ENCODE results near the gene PIP5KL1. TPM values are rescaled to one million over a fixed set of nuclear protein-coding genes. Genes with fewer than 3 reads are reported as not detected.

PIP5KL1 gene
- total and polyA plus RNA-seq, 2 donors from 2014 or later, result 3.0 to 4.3 TPM

- Histone ChIP-seq H3K36me3 (ENCODE audit: control insufficient read depth in 2 of 3, insufficient read depth in 3 of 3, low read length in 3 of 3) (no peaks in the 10 kb centered on the region), H3K4me1 (ENCODE audit: control insufficient read depth in 2 of 3, insufficient read depth in 2 of 3, low read depth in 1 of 3, low read length in 3 of 3) (peaks cover 0 to 80% (median 79%) of the 10 kb centered on the region in 3 donors), H3K27ac (ENCODE audit: low read depth in 2 of 2, low read length in 2 of 2) (peak overlapping the region; percentile 61 to 78), H3K27me3 (ENCODE audit: control insufficient read depth, insufficient read depth, low read length) (no peaks in the 10 kb centered on the region), H3K9ac (ENCODE audit: low read length in 3 of 3) (peak overlapping the region in 2 of 3 donors; percentile 37 to 56), H3K9me3 (ENCODE audit: control insufficient read depth in 2 of 3, insufficient read depth in 1 of 3, low read length in 3 of 3) (no peaks in the 10 kb centered on the region), H3K4me3 (ENCODE audit: low read length in 3 of 3) (peak overlapping the region in 2 of 3 donors; percentile 31 to 37)
- intact Hi-C loops (cut with DNase I), result no loop called here
- FAIRE-seq, result no peak
- TF ChIP-seq, protein P1, sequence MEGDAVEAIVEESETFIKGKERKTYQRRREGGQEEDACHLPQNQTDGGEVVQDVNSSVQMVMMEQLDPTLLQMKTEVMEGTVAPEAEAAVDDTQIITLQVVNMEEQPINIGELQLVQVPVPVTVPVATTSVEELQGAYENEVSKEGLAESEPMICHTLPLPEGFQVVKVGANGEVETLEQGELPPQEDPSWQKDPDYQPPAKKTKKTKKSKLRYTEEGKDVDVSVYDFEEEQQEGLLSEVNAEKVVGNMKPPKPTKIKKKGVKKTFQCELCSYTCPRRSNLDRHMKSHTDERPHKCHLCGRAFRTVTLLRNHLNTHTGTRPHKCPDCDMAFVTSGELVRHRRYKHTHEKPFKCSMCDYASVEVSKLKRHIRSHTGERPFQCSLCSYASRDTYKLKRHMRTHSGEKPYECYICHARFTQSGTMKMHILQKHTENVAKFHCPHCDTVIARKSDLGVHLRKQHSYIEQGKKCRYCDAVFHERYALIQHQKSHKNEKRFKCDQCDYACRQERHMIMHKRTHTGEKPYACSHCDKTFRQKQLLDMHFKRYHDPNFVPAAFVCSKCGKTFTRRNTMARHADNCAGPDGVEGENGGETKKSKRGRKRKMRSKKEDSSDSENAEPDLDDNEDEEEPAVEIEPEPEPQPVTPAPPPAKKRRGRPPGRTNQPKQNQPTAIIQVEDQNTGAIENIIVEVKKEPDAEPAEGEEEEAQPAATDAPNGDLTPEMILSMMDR (IDR thresholded peaks at IDR 0.05; ENCODE audit: borderline replicate concordance, extremely low read depth, insufficient read depth), result no peak
- DNase-seq, result peak in 1 of 5 donors; percentile 38
These were observed 43.6 kb upstream of the PIP5KL1 start for GRCh38 chr9:127974001-127974768.

- H3K27ac ChIP-seq (ENCODE audit: low read depth in 2 of 2, low read length in 2 of 2), result peak overlapping the region; percentile 61 to 78
- peak overlapping the region in 2 of 3 donors; percentile 37 to 56 for H3K9ac ChIP-seq (ENCODE audit: low read length in 3 of 3)
- DNase-seq (peak in 1 of 5 donors; percentile 32), FAIRE-seq (no peak)
- H3K4me3 ChIP-seq (ENCODE audit: low read length in 3 of 3), result peak overlapping the region in 1 of 3 donors; percentile 14
- no peaks in the 10 kb centered on the region for H3K36me3 ChIP-seq (ENCODE audit: control insufficient read depth in 2 of 3, insufficient read depth in 3 of 3, low read length in 3 of 3)
- intact Hi-C loops (cut with DNase I), result no loop called here
- TF ChIP-seq, protein P1 (IDR thresholded peaks at IDR 0.05; ENCODE audit: borderline replicate concordance, extremely low read depth, insufficient read depth), result no peak
- no peaks in the 10 kb centered on the region for H3K27me3 ChIP-seq (ENCODE audit: control insufficient read depth, insufficient read depth, low read length)
- H3K4me1 ChIP-seq (ENCODE audit: control insufficient read depth in 2 of 3, insufficient read depth in 2 of 3, low read depth in 1 of 3, low read length in 3 of 3), result peaks cover 0 to 84% (median 84%) of the 10 kb centered on the region in 3 donors
- no peaks in the 10 kb centered on the region for H3K9me3 ChIP-seq (ENCODE audit: control insufficient read depth in 2 of 3, insufficient read depth in 1 of 3, low read length in 3 of 3)
These were observed 42.8 kb upstream of the PIP5KL1 start for GRCh38 chr9:127973169-127974000.

GRCh38 chr9:127972236-127972871 lies 41.8 kb upstream of the PIP5KL1 start:
- peak in 3 of 5 donors; percentile 32 to 58 (median 42) for DNase-seq
- no peaks in the 10 kb centered on the region for H3K27me3 ChIP-seq (ENCODE audit: control insufficient read depth, insufficient read depth, low read length)
- H3K4me1 ChIP-seq (ENCODE audit: control insufficient read depth in 2 of 3, insufficient read depth in 2 of 3, low read depth in 1 of 3, low read length in 3 of 3), result peaks cover 0 to 87% (median 84%) of the 10 kb centered on the region in 3 donors
- peak overlapping the region in 1 of 2 donors; percentile 27 for H3K27ac ChIP-seq (ENCODE audit: low read depth in 2 of 2, low read length in 2 of 2)
- no peaks in the 10 kb centered on the region for H3K9me3 ChIP-seq (ENCODE audit: control insufficient read depth in 2 of 3, insufficient read depth in 1 of 3, low read length in 3 of 3)
- peak overlapping the region in 1 of 3 donors; percentile 48 for H3K9ac ChIP-seq (ENCODE audit: low read length in 3 of 3)
- peak overlapping the region in 1 of 3 donors; percentile 14 for H3K4me3 ChIP-seq (ENCODE audit: low read length in 3 of 3)
- no peak for FAIRE-seq
- TF ChIP-seq, protein P1 (IDR thresholded peaks at IDR 0.05; ENCODE audit: borderline replicate concordance, extremely low read depth, insufficient read depth), result no peak
- H3K36me3 ChIP-seq (ENCODE audit: control insufficient read depth in 2 of 3, insufficient read depth in 3 of 3, low read length in 3 of 3), result no peaks in the 10 kb centered on the region
- intact Hi-C loops (cut with DNase I), result no loop called here

Data from kidney (tissue), 14 donors.